H9 (cell line): ENCODE results near the gene F2RL3. TPM values are rescaled to one million over a fixed set of nuclear protein-coding genes. Genes with fewer than 3 reads are reported as not detected.

Source experiments
- DNase-seq: peaks from one replicate; pipeline ENCODE4 v3.0.0-alpha.2; 2017
- H2AFZ ChIP-seq: one replicate; pipeline ENCODE4 v1.6.1; 2013; ENCODE audit warnings: mild to moderate bottlenecking, low read length, control low read depth, moderate library complexity
- H2AK5ac ChIP-seq: 2 replicates; pipeline ENCODE4 v1.6.1; 2013; ENCODE audit warnings: low read length, control low read depth, mixed read lengths; ENCODE audit not compliant: insufficient read length
- H2BK120ac ChIP-seq: one replicate; pipeline ENCODE4 v1.6.1; 2013; ENCODE audit warnings: low read depth, mild to moderate bottlenecking, low read length, control low read depth, inconsistent platforms; ENCODE audit not compliant: poor library complexity, severe bottlenecking
- H2BK12ac ChIP-seq: 2 replicates; pipeline ENCODE4 v1.6.1; 2013; ENCODE audit warnings: low read length, control low read depth, mixed read lengths, low read depth; ENCODE audit not compliant: insufficient read length
- H2BK15ac ChIP-seq: 2 replicates; pipeline ENCODE4 v1.6.1; 2013; ENCODE audit warnings: low read depth, low read length, control low read depth
- H2BK20ac ChIP-seq: one replicate; pipeline ENCODE4 v1.6.1; 2013; ENCODE audit warnings: low read depth, mild to moderate bottlenecking, low read length, control low read depth, inconsistent platforms; ENCODE audit not compliant: poor library complexity, severe bottlenecking
- H2BK5ac ChIP-seq: 2 replicates; pipeline ENCODE4 v1.6.1; 2013; ENCODE audit warnings: low read length, control low read depth, mixed read lengths; ENCODE audit not compliant: insufficient read length
- H3K14ac ChIP-seq: 2 replicates; pipeline ENCODE4 v1.6.1; 2013; ENCODE audit warnings: low read length, control low read depth; ENCODE audit not compliant: insufficient read depth
- H3K18ac ChIP-seq: 2 replicates; pipeline ENCODE4 v1.6.1; 2013; ENCODE audit warnings: low read depth, mild to moderate bottlenecking, mixed read lengths, low read length, control low read depth; ENCODE audit not compliant: insufficient read length
- H3K23ac ChIP-seq: 2 replicates; pipeline ENCODE4 v1.6.1; 2013; ENCODE audit warnings: low read length, control low read depth, mixed read lengths, low read depth; ENCODE audit not compliant: insufficient read length
- H3K23me2 ChIP-seq: 2 replicates; pipeline ENCODE4 v1.6.1; 2013; ENCODE audit warnings: low read depth, mild to moderate bottlenecking, mixed read lengths, low read length, control low read depth; ENCODE audit not compliant: insufficient read length, poor library complexity, severe bottlenecking
- H3K27ac ChIP-seq: 2 replicates; pipeline ENCODE4 v1.5.1; 2013; ENCODE audit warnings: low read length, control low read depth, mixed read lengths, low read depth; ENCODE audit not compliant: insufficient read length
- H3K27me3 ChIP-seq: 2 replicates; pipeline ENCODE4 v1.6.1; 2013; ENCODE audit warnings: low read length, control low read depth, inconsistent platforms; ENCODE audit not compliant: insufficient read depth
- H3K4ac ChIP-seq: 2 replicates; pipeline ENCODE4 v1.6.1; 2013; ENCODE audit warnings: low read depth, mild to moderate bottlenecking, control low read depth, inconsistent platforms, low read length, moderate library complexity
- H3K4me1 ChIP-seq: 2 replicates; pipeline ENCODE4 v1.6.1; 2013; ENCODE audit warnings: low read length, control low read depth, inconsistent platforms; ENCODE audit not compliant: insufficient read depth
- H3K4me2 ChIP-seq: 2 replicates; pipeline ENCODE4 v1.6.1; 2013; ENCODE audit warnings: low read length, control low read depth, mixed read lengths; ENCODE audit not compliant: insufficient read length, insufficient read depth
- H3K56ac ChIP-seq: 2 replicates; pipeline ENCODE4 v1.6.1; 2013; ENCODE audit warnings: low read depth, mild to moderate bottlenecking, mixed read lengths, low read length, control low read depth; ENCODE audit not compliant: insufficient read length
- H3K79me1 ChIP-seq: 2 replicates; pipeline ENCODE4 v1.6.1; 2013; ENCODE audit warnings: low read depth, mild to moderate bottlenecking, moderate library complexity, low read length, control low read depth, inconsistent platforms; ENCODE audit not compliant: insufficient read depth, poor library complexity, severe bottlenecking
- H3K79me2 ChIP-seq: 2 replicates; pipeline ENCODE4 v1.6.1; 2013; ENCODE audit warnings: low read length, control low read depth, inconsistent platforms; ENCODE audit not compliant: insufficient read depth
- H3K9ac ChIP-seq: 2 replicates; pipeline ENCODE4 v1.6.1; 2013; ENCODE audit warnings: low read length, control low read depth, mixed read lengths; ENCODE audit not compliant: insufficient read length; ENCODE audit errors: extremely low read depth
- H3K9me3 ChIP-seq: one replicate; pipeline ENCODE4 v1.6.1; 2013; ENCODE audit warnings: low read depth, low read length, inconsistent platforms; ENCODE audit not compliant: control insufficient read depth
- H3T11ph ChIP-seq: one replicate; pipeline ENCODE4 v1.6.1; 2013; ENCODE audit warnings: mild to moderate bottlenecking, low read length, control low read depth, inconsistent platforms
- H4K20me1 ChIP-seq: one replicate; pipeline ENCODE4 v1.6.1; 2013; ENCODE audit not compliant: control insufficient read depth, insufficient read length, insufficient read depth
- H4K5ac ChIP-seq: 2 replicates; pipeline ENCODE4 v1.6.1; 2013; ENCODE audit warnings: low read depth, mild to moderate bottlenecking, mixed read lengths, low read length, control low read depth; ENCODE audit not compliant: insufficient read length
- H4K8ac ChIP-seq: replicated peaks from 2 replicates; pipeline ENCODE4 v1.6.1; 2013; ENCODE audit warnings: low read length, control low read depth, mixed read lengths, low read depth; ENCODE audit not compliant: insufficient read length
- H4K91ac ChIP-seq: 2 replicates; pipeline ENCODE4 v1.6.1; 2013; ENCODE audit warnings: low read depth, mild to moderate bottlenecking, moderate library complexity, mixed read lengths, low read length, control low read depth; ENCODE audit not compliant: insufficient read length
- H3K27ac Mint-ChIP-seq, 3 experiments: 2 replicates in 2 of 3; 3 replicates in 1 of 3; pipeline ENCODE4 v1.8.0; 2020 to 2021; ENCODE audit warnings: mixed read lengths in 3 of 3, mild to moderate bottlenecking in 1 of 3, moderate library complexity in 1 of 3
- H3K27me3 Mint-ChIP-seq: 2 replicates; pipeline ENCODE4 v1.8.0; 2021; ENCODE audit warnings: low read depth, mild to moderate bottlenecking, moderate library complexity, mixed read lengths
- H3K36me3 Mint-ChIP-seq, 3 experiments: 2 replicates in 2 of 3; 3 replicates in 1 of 3; pipeline ENCODE4 v1.8.0; 2020 to 2021; ENCODE audit warnings: low read depth in 3 of 3, mixed read lengths in 3 of 3; ENCODE audit not compliant: insufficient read depth in 1 of 3
- H3K4me1 Mint-ChIP-seq, 2 experiments: 2 replicates each; pipeline ENCODE4 v1.8.0; 2020; ENCODE audit warnings: mixed read lengths in 2 of 2
- H3K4me3 Mint-ChIP-seq, 2 experiments: 2 replicates in 1 of 2; 3 replicates in 1 of 2; pipeline ENCODE4 v1.8.0; 2020 to 2021; ENCODE audit warnings: mild to moderate bottlenecking in 2 of 2, mixed read lengths in 2 of 2, moderate library complexity in 1 of 2
- H3K9me3 Mint-ChIP-seq, 2 experiments: 2 replicates in 1 of 2; 3 replicates in 1 of 2; pipeline ENCODE4 v1.8.0; 2020; ENCODE audit warnings: mild to moderate bottlenecking in 2 of 2, mixed read lengths in 2 of 2, moderate library complexity in 1 of 2
- CTCF ChIP-seq: fragments of 200-600 bp; sonication (generic); conservative IDR thresholded peaks from 3 replicates; pipeline ENCODE4 v1.8.0; 2021; ENCODE audit warnings: antibody characterized with exemption, mild to moderate bottlenecking
- WGBS: extraction: QIAGEN DNeasy Blood & Tissue Kit; methylation state at CpG from one replicate; pipeline ENCODE4 v1.1.7; 2013; ENCODE audit warnings: missing lambda C conversion rate, low lambda C conversion rate, mixed read lengths; ENCODE audit not compliant: insufficient read length; ENCODE audit errors: extremely low coverage; 5-methylcytosine and 5-hydroxymethylcytosine counted together
- total RNA-seq: library from RNA; stranded (reverse); gene quantifications from 2 replicates; pipeline ENCODE4 v1.2.1, GENCODE V29; 2021

Gene F2RL3
- total RNA-seq, 1 experiment from 2014 or later = not detected

- Histone ChIP-seq H3T11ph (no peak overlapping the region), H2BK120ac (no peak overlapping the region), H4K8ac (no peak overlapping the region), H4K91ac (no peak overlapping the region), H3K23ac (no peak overlapping the region), H3K79me2 (no peaks in the 10 kb centered on the region), H3K18ac (no peak overlapping the region), H3K14ac (no peak overlapping the region), H3K56ac (no peak overlapping the region), H3K27me3 (no peaks in the 10 kb centered on the region), H2BK15ac (no peak overlapping the region), H3K9me3 (no peaks in the 10 kb centered on the region), H3K27ac (no peak overlapping the region), H2BK20ac (no peak overlapping the region), H2BK12ac (no peak overlapping the region), H3K79me1 (no peaks in the 10 kb centered on the region), H2AK5ac (no peak overlapping the region), H3K4me1 (no peaks in the 10 kb centered on the region), H4K20me1 (no peaks in the 10 kb centered on the region), H3K9ac (no peak overlapping the region), H3K23me2 (no peaks in the 10 kb centered on the region), H3K4ac (no peak overlapping the region), H3K4me2 (no peak overlapping the region), H2AFZ (no peak overlapping the region), H2BK5ac (no peak overlapping the region), H4K5ac (no peak overlapping the region)
- Mint-ChIP-seq H3K9me3 (peaks cover 4 to 6% of the 10 kb centered on the region in 2 experiments; a peak in 4 of 5 replicates), H3K27me3 (peaks cover 2% of the 10 kb centered on the region), H3K4me3 (no peak overlapping the region), H3K27ac (no peak overlapping the region), H3K36me3 (peaks cover 0 to 5% (median 0%) of the 10 kb centered on the region in 3 experiments; a peak in 1 of 7 replicates), H3K4me1 (peaks cover 9 to 10% of the 10 kb centered on the region in 2 experiments)
- no peak for DNase-seq
- WGBS = no CpG with 5 or more reads among the region's 9 CpGs
- no peak for TF ChIP-seq CTCF
These were observed 51.8 kb downstream of the F2RL3 start for GRCh38 chr19:16940626-16941025.

Other genes with a start within 250 kb of the F2RL3 start
- gene SMIM7, start 228.9 kb upstream of the F2RL3 start, total RNA-seq = 74.2 and 77.6 TPM in 2 replicates
- gene TMEM38A, start 227.9 kb upstream of the F2RL3 start, total RNA-seq = 7.4 and 8.3 TPM in 2 replicates
- gene NWD1, start 169.2 kb upstream of the F2RL3 start, total RNA-seq = not detected in 2 replicates
- 72.5 and 72.7 TPM in 2 replicates for gene SIN3B, start 59.6 kb upstream of the F2RL3 start, total RNA-seq
- gene CPAMD8, start 137.8 kb downstream of the F2RL3 start, total RNA-seq = 12.0 and 12.6 TPM in 2 replicates
- 27.8 and 29.4 TPM in 2 replicates for gene HAUS8, start 186.5 kb downstream of the F2RL3 start, total RNA-seq
- 58.5 and 58.6 TPM in 2 replicates for gene MYO9B, start 186.8 kb downstream of the F2RL3 start, total RNA-seq